GM18520 (cell line): ENCODE results near the gene CMTR2.

Experiments used
- ATAC-seq: cut with Tn5 transposase; IDR thresholded peaks from one replicate; pipeline ENCODE4 v1.9.1; 2021; ENCODE audit not compliant: unreplicated experiment

CMTR2 gene

DNA sequence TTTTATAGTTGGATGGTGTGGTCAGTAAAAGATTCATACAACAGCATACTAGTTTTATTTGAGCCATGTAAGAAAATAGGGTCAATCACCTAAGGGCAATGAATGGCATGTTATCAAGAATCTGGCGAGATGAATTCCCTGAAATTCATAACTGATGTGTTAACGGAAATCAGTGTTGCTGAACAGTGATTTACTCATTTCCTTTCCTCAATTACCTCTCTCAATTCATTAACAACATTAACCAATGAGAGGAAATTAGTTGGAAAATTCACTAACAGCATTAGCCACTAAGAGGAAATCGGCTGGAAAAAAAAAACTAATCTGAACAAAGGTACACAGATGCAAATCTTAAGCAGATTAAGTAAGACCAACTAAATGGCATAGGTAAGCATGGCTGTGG is 6.3 kb downstream of the CMTR2 start:
- ATAC-seq = no peak

- ATAC-seq = no peak
Observed at GRCh38 chr16:71276589-71277334, 12.4 kb downstream of the CMTR2 start.

DNA sequence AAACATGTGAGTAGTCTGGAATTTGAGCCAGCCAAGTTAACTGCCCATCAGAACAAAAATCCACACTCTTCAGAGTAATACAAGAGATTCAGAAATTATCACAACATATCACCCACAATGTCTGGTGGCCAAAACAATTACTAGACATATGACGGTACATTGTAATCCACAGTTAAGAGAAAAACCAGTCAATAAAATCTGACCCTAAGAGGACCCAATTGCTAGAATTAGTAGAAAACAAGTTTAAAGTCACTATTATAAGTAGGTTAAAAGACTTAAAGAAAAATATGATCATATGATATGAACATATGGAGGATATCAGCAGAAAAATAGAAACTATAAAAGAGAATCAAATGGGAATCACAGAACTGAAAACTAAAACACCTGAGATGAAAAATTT is 15.8 kb downstream of the CMTR2 start:
- ATAC-seq = no peak

DNA sequence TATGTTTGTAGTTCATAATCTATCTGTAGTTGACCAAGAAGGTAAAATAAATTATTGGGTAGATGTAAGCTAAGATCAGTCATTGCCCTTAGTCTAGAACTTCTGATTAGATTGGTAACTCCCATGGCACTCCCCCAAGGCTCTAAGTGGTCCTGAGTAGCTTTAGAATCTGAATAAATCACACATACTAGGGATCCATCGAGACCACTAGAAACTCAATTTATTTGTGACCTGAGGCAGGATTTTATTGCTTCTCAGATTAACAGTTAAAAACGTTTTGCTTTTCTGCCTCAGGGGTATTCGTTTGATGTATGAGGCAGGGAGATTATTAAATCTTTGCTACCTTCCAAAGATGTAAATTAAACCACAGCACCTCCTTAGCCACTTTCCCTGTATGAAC is 24.9 kb downstream of the CMTR2 start:
- no peak for ATAC-seq

DNA sequence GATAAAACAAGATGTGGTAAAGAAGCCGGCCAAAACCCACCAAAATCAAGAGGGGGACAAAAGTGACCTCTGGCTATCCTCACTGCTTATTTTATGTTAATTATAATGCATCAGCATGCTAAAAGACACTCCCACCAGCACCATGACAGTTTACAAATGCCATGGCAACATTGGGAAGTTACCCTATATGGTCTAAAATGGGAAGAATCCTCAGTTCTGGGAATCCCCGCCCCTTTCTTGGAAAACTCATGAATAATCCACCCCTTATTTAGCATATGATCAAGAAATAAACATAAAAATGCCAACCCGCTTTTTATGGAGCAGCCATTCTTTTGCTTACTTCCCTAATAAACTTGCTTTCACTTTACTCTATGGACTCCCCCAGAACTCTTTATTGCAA is 25.6 kb downstream of the CMTR2 start:
- ATAC-seq = no peak

GRCh38 chr16:71262391-71262790 is 26.8 kb downstream of the CMTR2 start:
- ATAC-seq = no peak

- no peak for ATAC-seq
Observed at GRCh38 chr16:71260995-71261394, 28.2 kb downstream of the CMTR2 start.

GRCh38 chr16:71259086-71259485 is 30.1 kb downstream of the CMTR2 start:
- no peak for ATAC-seq

DNA sequence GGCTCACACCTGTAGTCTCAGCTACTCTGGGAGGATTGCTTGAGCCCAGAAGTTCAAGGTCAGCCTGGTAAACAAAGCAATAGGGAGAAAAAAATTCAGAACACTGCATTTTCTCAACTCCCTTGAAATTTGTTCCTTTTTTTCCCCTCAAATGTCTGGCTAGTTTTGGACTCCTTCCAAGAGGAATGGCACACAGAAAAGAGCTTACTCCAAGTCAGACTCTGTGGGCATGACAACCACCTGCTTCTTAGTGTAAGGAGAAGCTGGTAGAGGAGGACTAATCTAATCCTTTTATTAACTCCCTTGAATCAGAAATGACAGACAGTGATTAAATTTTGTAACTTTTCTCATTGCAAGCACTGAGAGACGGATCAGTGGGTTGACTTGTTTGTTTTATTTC is 30.8 kb downstream of the CMTR2 start:
- no peak for ATAC-seq

GRCh38 chr16:71257768-71258167 is 31.4 kb downstream of the CMTR2 start:
- ATAC-seq = no peak

GRCh38 chr16:71255721-71256120 is 33.5 kb downstream of the CMTR2 start:
- ATAC-seq = no peak

GRCh38 chr16:71254832-71255525 is 34.2 kb downstream of the CMTR2 start:
- ATAC-seq = no peak

GRCh38 chr16:71250461-71251235 is 38.6 kb downstream of the CMTR2 start:
- ATAC-seq = no peak

- no peak for ATAC-seq
Observed at GRCh38 chr16:71249399-71249798, 39.8 kb downstream of the CMTR2 start.

DNA sequence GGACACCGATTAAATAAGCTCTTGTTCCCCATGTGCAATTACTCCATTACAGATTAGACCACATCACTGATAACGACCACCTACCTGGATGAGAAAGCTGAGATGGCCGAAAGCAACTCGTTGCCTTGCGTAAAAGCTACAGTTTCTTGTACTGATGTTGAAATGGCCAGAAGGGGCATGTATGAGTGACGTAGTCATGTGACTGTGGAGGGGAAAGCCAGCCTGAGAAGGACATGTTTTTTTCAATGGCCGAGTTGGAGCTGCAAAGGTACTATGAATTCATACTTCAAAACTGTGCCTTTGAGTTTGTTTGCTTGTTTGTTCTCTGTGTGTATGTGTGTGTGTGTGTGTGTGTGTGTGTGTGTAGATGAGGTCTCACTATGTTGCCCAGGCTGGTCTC is 41.7 kb downstream of the CMTR2 start:
- no peak for ATAC-seq

GRCh38 chr16:71246309-71246708 is 42.9 kb downstream of the CMTR2 start:
- no peak for ATAC-seq

DNA sequence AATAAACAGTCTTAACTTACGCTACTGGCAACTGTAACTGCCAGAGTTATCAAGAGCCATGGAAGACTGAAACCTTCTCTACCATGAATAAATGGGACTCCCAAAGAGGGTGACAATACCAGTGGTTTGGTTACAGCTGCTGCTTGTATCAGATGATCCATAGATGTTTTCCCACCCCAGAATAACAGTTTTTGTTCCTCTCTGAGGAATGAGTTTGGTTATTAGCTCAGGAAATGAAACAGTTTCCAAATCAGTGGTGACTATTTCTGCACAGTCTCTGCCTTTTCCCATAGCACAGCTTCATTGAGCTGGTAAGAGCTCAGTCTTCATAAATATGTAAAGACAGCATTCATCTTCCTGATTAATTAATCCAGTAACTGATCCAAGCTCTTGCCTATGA is 44.7 kb downstream of the CMTR2 start:
- no peak for ATAC-seq

GRCh38 chr16:71242601-71243000 is 46.6 kb downstream of the CMTR2 start:
- ATAC-seq = no peak

GRCh38 chr16:71242036-71242435 is 47.2 kb downstream of the CMTR2 start:
- no peak for ATAC-seq
